Skin epidermis (tissue), 12 donors: ENCODE data around the gene C1orf50.
"Not testable (repeated sequence)": the region's sequence is repeated elsewhere in the genome, so short reads cannot be mapped to it uniquely, and the experiment has no call there.

Experiments used
- H3K27ac ChIP-seq, 21 experiments: fragments of 200-600 bp; sonication (generic) in 11 of 21; one replicate each; pipeline ENCODE4 v1.5.0; 2020; ENCODE audit warnings: mild to moderate bottlenecking in 3 of 21, inconsistent platforms in 2 of 21, moderate library complexity in 2 of 21
- H3K4me3 ChIP-seq, 7 experiments: fragments of 200-600 bp; sonication (generic) in 2 of 7; one replicate each; pipeline ENCODE4 v1.5.0; 2020; ENCODE audit warnings: inconsistent platforms in 2 of 7, mild to moderate bottlenecking in 2 of 7, moderate library complexity in 1 of 7

The C1orf50 gene

DNA sequence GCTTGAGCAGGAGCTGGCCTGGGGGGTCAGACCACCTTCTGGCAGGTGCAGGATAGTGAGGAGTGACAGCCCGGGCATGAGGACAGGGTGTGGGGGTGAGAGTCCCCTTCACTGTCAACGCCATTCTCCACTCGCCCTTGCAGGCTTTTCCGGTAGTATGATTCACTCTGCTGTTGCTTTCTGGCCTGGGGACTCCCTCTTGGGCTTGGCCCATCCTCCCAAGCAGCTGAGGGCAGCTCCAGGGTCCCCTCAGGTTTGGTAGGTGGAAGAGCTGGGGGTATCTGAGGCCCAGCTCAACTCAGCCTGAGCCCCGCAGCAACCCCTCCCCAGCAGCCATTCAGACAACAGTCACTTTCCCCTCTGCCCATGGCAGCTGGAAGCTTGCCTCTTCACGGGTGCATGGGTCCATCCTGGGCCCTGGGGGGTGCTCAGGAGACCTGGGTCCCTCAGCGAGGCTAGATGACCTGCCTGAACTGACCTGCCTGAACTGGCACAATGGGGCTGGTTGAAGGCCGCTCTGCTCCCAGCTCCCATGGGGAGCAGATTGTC, 28.3 kb upstream of the C1orf50 start:
- no peak overlapping the region for H3K27ac ChIP-seq
- no peak overlapping the region for H3K4me3 ChIP-seq

DNA sequence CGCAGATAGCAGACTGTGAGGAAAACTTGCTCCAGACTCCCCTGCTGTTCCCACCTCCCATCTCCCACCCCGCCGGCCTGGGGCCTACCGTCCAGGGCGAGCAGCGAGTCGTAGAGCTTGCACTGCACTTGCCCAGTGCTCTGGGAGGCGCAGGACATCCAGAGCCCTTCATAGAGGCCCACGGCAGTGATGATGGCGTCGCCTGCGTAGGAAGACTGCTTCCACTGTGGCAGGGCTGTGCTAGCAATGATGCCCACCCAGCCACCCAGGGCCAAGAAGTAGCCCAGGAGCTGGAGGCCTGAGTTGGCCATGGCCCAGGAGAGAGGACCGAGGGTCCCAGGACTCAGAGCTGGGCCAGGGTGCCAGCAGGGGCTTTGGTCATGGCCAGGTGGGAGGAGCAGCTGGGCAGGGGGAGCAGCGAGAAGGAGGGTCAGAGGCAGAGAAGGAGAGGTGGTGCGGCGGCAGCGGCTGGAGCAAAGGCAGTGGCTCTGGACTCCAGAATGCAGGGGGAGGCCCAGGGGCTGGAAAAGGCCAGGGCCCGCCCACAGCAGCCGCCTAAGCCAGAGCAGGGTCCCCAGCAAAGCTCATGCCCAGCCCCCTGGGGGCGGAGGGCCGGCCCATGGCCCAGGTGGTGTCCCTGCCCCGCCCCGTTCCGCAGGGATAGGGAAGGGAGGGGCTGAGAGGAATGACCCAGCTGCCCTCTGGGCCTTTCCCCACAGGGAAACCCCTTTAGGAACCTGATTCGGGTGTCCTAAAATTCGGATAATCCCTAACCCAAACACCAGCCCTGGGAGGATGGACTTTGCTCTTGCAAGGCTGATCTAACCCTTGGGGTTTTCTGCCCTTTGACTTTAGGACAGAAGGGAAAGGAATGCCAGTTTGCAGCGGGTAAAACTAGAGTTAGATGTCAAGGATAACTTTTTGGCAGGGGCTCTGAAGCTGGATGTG, 27.0 kb upstream of the C1orf50 start, which contains the start of gene CLDN19:
CLDN19 (minus strand) TSS at position 484 of the 948 bp plus-strand sequence; CDS start at position 311, 173 bp downstream.
- Histone ChIP-seq H3K27ac (peak within 1 kb of the TSS in 2 of 21 experiments; percentile 75 to 84), H3K4me3 (no peak within 1 kb of the TSS)

- Histone ChIP-seq H3K4me3 (no peak overlapping the region), H3K27ac (peak overlapping the region in 3 of 21 experiments; percentile 66 to 84 (median 75))
Measured at GRCh38 chr1:42740851-42741580, 26.0 kb upstream of the C1orf50 start.

GRCh38 chr1:42741706-42742105, 25.3 kb upstream of the C1orf50 start:
- H3K27ac ChIP-seq: peak overlapping the region in 3 of 21 experiments; percentile 66 to 84 (median 75)
- no peak overlapping the region for H3K4me3 ChIP-seq

- peak overlapping the region in 6 of 21 experiments; percentile 11 to 84 (median 68) for H3K27ac ChIP-seq
Measured at GRCh38 chr1:42742141-42742540, 24.9 kb upstream of the C1orf50 start.

GRCh38 chr1:42742617-42743316, 24.3 kb upstream of the C1orf50 start:
- peak overlapping the region in 12 of 21 experiments; percentile 10 to 84 (median 57) for H3K27ac ChIP-seq
- no peak overlapping the region for H3K4me3 ChIP-seq

More at GRCh38 chr1:42742141-42742540, 24.9 kb upstream of the C1orf50 start:
- H3K4me3 ChIP-seq: no peak overlapping the region

GRCh38 chr1:42743317-42744147, 23.5 kb upstream of the C1orf50 start:
- Histone ChIP-seq H3K4me3 (no peak overlapping the region), H3K27ac (peak overlapping the region in 7 of 21 experiments; percentile 10 to 84 (median 66))

GRCh38 chr1:42744148-42744413, 23.0 kb upstream of the C1orf50 start:
- Histone ChIP-seq H3K27ac (peak overlapping the region in 1 of 21 experiments; percentile 71), H3K4me3 (no peak overlapping the region)

DNA sequence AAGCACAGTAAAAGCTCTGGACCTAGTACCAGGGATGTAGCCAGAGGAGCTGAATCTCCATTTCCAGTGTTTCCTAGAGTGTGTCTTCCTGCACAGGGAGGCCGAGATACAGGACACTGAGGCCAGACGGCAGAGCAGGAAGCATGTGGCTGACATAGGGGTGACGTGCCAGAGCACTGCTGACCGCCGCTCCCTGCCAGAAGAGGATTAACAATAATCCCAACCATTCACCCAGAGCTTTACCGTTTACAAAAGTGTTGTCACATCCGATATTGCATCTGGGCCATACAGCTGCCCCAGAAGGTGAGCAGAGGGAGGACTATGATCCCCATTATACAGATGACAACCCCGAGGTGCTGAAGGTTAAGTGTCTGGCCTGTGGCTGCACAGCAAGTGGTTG, 21.2 kb upstream of the C1orf50 start:
- Histone ChIP-seq H3K4me3 (no peak overlapping the region), H3K27ac (no peak overlapping the region)

DNA sequence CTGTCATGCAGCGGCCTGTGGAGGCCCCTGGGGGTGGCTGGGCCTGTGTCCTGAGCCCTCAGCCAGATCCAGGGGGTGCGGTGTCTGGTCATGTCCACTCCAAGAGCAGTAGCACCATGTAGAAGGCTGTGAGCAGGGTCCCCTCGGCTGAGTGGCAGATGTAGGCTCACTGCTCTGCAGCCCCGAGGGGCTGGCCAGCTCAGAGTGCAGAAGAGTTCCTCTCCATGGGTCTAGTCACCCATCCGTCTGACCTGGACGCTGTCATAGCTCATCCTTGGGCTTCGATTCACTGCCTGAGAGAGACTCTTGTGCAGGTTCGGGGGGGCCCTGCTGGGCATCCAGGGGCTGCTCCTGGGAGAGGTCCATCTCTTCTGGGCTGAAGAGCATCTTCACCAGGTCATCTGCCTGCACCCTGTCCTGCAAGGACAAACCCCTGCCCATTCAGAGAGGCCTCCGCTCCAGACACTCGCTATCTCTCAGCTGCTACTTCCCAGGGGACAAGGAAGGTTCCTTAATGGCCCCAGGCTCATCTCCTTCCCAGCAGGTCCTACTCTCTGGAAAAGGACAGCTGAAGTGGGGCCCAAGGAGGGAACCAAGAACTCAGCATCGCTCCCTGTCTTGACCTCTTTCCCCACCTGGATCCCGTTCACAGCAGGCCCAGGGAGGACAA, 20.5 kb upstream of the C1orf50 start:
- Histone ChIP-seq H3K27ac (no peak overlapping the region), H3K4me3 (no peak overlapping the region)

DNA sequence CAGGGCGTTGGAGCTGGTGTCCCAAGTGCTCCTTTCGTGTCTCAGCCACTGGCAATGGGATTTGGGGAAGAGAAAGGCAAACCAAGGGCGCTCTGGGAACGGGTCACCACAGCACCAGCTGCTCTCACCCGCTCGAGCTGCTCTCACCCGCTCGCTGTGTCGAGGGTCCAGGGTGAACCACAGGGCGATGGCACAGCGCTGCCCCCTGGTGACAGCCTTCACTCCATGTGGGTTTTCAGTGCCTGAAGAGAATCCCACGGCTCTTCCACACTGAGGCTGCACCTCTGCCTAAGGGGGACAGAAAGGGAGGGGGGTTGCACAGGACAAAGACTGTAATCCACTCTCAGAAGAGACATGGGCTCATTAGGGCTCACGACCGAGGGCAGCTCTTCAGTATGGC, 19.9 kb upstream of the C1orf50 start:
- Histone ChIP-seq H3K4me3 (no peak overlapping the region), H3K27ac (no peak overlapping the region)

DNA sequence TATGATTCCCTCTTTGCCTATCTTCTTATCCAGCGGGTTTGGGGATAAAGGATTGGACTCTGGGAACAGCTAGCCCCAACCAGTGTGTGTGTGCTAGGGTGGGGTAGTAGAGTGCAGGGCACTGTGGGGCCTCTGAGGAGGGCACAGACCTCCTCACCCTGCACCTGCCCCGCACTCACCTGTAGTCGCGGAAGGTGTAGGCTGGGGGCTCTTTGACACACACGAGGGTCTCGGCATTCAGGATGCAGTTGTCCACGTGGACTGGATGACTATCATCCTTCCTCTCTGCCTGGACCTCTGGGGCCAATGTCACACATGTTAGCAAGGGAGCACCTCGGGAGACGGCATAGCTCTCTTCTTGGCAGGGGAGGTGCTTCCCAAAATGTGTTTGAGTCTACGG, 19.0 kb upstream of the C1orf50 start:
- no peak overlapping the region for H3K4me3 ChIP-seq
- H3K27ac ChIP-seq: no peak overlapping the region

DNA sequence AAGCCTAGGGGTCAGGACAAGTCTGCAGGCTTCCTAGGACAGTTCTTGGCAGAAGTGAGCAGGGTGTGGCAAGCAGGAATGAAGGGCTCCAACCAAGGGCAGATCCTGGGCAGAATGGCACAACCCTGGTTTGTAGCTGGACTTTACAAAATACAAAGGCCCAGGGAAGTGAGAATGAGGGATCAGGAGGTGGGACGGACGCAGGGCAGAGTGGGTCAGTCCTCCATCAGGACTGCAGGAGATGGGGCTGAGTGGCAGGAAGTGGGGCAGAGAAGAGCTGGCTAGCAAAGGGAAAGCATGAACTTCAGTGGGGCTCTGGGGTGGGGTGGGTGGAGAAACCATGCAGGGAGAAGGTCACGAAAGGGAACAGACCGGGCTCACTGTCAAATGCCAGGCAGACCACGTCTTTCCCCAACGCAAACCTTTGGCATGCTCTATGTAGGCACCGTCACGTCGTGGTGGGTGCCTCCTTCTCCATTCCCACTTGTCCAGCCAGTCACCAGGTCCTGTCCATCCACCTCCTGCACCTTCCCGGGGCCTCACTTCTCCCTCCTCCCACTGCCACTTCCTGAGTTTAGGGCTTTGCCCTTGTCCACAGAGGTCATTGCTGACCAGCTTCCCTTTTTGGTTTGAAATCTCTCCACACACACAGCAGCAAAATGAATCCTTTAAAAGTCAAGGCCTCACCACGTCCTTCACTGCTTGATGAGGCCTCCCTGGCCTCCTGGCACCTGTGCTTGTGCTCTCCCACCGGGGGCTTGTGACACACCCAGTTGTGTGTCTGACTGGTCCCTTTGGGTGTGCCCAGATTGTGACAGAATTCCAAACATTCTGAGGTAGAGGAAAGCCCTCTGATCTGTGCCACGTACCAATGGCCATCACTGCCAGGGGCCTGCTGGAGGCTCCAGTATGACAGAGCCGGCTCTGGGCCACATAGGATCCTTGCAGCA, 18.3 kb upstream of the C1orf50 start:
- H3K27ac ChIP-seq: peak overlapping the region in 1 of 21 experiments; percentile 38
- no peak overlapping the region for H3K4me3 ChIP-seq

GRCh38 chr1:42750041-42750440, 17.0 kb upstream of the C1orf50 start:
- H3K27ac ChIP-seq: no peak overlapping the region
- no peak overlapping the region for H3K4me3 ChIP-seq

- H3K27ac ChIP-seq, H3K4me3 ChIP-seq: not testable (repeated sequence)
Measured at GRCh38 chr1:42751511-42752070, 15.5 kb upstream of the C1orf50 start.

- Histone ChIP-seq H3K27ac (no peak overlapping the region), H3K4me3 (no peak overlapping the region)
Measured at GRCh38 chr1:42752284-42752683, 14.8 kb upstream of the C1orf50 start.

DNA sequence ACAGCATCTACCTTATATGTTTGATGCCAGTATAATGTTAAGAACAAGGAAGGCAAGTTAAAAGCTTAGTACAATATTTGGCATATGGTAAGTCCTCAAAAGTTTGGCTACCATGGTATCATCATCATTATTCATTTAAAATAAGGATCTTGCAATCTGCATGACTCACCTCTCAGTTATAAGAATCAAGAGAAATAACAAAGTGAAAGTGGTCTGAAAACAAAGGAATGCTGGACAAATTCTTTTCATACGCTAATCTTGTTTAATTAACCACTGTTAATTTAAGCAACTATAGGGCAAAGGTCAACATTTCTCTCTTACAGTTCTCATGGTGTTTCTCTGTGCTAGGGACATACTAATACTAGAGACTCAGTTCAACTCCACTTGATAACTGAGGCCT, 14.0 kb upstream of the C1orf50 start:
- no peak overlapping the region for H3K27ac ChIP-seq
- no peak overlapping the region for H3K4me3 ChIP-seq
